Glutamatergic neuron (in vitro differentiated cells): Measurements from ENCODE around the gene CHST7. TPM values are rescaled to one million over a fixed set of nuclear protein-coding genes. Genes with fewer than 3 reads are reported as not detected.

ENCODE experiments used
- DNase-seq: peaks from one replicate; pipeline ENCODE4 v3.0.0; 2022
- H3K27ac Mint-ChIP-seq: one replicate; pipeline ENCODE4 v1.8.0; 2020; ENCODE audit warnings: mild to moderate bottlenecking, mixed read lengths, inconsistent platforms; ENCODE audit not compliant: unreplicated experiment
- H3K27me3 Mint-ChIP-seq: one replicate; pipeline ENCODE4 v1.8.0; 2020; ENCODE audit warnings: mild to moderate bottlenecking, moderate library complexity, mixed read lengths, inconsistent platforms; ENCODE audit not compliant: unreplicated experiment
- H3K36me3 Mint-ChIP-seq: one replicate; pipeline ENCODE4 v1.8.0; 2020; ENCODE audit warnings: mild to moderate bottlenecking, mixed read lengths, inconsistent platforms; ENCODE audit not compliant: unreplicated experiment
- H3K4me1 Mint-ChIP-seq: one replicate; pipeline ENCODE4 v1.8.0; 2020; ENCODE audit warnings: mild to moderate bottlenecking, low read depth, mixed read lengths, inconsistent platforms; ENCODE audit not compliant: unreplicated experiment
- H3K4me3 Mint-ChIP-seq: one replicate; pipeline ENCODE4 v1.8.0; 2020; ENCODE audit warnings: mild to moderate bottlenecking, mixed read lengths, inconsistent platforms; ENCODE audit not compliant: unreplicated experiment
- H3K9me3 Mint-ChIP-seq: one replicate; pipeline ENCODE4 v1.8.0; 2020; ENCODE audit warnings: mild to moderate bottlenecking, moderate library complexity, mixed read lengths, inconsistent platforms; ENCODE audit not compliant: unreplicated experiment
- total RNA-seq: library from RNA; stranded (reverse); fragmentation: NEBNext Ultra II Directional; extraction: Animal tissue kit (Norgen Biotek cat#: 25700); gene quantifications from one replicate; pipeline ENCODE4 v1.2.1, GENCODE V29; 2021; ENCODE audit not compliant: unreplicated experiment
- TF ChIP-seq, protein P1 (sequence below): fragments of 200-600 bp; sonication (generic); IDR thresholded peaks from one replicate; pipeline ENCODE4 v1.5.0; 2021; ENCODE audit not compliant: partially characterized antibody, unreplicated experiment

The CHST7 gene
- total RNA-seq, 1 donor from 2014 or later: 1.7 TPM

DNA sequence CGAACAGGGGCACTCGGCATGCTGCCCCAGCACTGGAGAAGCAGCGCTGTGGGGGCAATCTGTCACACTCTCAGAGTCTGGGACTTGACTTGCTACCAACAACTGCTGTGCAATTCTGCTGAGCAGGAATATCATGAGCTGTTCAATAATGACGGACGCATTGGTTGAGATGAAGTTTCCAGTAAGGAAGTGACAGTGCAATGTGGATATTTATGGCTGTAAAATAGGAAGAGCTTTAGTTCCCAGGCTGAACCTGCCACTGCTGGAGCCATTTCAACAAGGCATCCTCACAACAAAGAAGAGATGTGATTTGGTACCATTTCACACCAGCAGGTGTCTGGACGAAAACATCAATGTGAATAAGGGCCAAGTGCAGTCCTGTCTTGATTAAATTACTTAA is 24.2 kb downstream of the CHST7 start:
- DNase-seq: no peak
- Mint-ChIP-seq H3K4me1 (no peaks in the 10 kb centered on the region), H3K4me3 (no peak overlapping the region), H3K27ac (no peak overlapping the region), H3K9me3 (no peaks in the 10 kb centered on the region), H3K27me3 (no peaks in the 10 kb centered on the region), H3K36me3 (no peaks in the 10 kb centered on the region)
- TF ChIP-seq, protein P1, sequence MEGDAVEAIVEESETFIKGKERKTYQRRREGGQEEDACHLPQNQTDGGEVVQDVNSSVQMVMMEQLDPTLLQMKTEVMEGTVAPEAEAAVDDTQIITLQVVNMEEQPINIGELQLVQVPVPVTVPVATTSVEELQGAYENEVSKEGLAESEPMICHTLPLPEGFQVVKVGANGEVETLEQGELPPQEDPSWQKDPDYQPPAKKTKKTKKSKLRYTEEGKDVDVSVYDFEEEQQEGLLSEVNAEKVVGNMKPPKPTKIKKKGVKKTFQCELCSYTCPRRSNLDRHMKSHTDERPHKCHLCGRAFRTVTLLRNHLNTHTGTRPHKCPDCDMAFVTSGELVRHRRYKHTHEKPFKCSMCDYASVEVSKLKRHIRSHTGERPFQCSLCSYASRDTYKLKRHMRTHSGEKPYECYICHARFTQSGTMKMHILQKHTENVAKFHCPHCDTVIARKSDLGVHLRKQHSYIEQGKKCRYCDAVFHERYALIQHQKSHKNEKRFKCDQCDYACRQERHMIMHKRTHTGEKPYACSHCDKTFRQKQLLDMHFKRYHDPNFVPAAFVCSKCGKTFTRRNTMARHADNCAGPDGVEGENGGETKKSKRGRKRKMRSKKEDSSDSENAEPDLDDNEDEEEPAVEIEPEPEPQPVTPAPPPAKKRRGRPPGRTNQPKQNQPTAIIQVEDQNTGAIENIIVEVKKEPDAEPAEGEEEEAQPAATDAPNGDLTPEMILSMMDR: no peak

DNA sequence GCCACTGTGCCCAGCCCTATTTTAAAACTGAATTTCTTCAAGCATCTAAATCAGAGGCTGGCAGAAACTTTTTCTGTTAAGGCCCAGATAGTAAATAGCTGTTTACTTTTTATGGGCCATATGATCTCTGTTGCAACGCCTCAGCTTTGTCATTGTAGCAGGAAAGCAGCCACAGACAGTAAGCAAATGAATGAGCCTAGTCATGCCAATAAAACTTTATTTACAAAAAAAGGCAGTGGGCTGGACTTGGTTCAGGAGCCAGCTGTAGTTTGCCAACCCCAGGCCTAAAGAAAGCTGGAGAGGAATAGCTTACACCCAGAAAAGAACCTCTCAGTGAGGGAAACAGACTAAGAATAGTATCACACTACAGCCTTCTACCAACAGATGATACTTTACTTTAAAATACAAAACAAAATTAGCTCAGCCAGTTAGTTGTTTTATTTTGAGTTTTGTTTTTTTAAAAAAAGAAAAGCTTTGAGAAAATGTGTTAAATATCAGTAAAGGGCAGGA is 25.5 kb downstream of the CHST7 start:
- no peak overlapping the region for H3K27ac Mint-ChIP-seq
- H3K9me3 Mint-ChIP-seq: no peaks in the 10 kb centered on the region
- no peaks in the 10 kb centered on the region for H3K36me3 Mint-ChIP-seq
- H3K4me3 Mint-ChIP-seq: no peak overlapping the region
- TF ChIP-seq, protein P1: no peak
- no peak for DNase-seq
- H3K27me3 Mint-ChIP-seq: no peaks in the 10 kb centered on the region
- H3K4me1 Mint-ChIP-seq: no peaks in the 10 kb centered on the region

DNA sequence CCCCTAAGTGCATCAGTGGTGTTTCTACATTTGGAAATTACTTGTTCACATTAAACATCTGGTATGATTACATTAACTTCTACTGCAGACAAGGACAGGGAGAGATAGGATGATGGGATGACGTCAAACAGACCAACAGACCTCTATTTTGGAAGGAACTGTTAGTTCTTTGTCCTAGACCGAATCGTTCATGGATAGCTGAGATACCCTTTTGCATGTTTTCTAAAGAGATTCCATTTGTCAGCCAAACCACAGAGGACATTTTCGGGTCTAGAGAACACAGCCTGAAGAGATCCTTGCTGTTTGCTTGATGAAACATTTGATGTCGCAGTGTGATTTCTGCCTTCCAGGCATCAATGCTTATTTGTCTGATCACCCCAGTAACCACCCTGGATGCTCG is 27.7 kb downstream of the CHST7 start:
- no peaks in the 10 kb centered on the region for H3K27me3 Mint-ChIP-seq
- H3K36me3 Mint-ChIP-seq: no peaks in the 10 kb centered on the region
- H3K4me3 Mint-ChIP-seq: no peak overlapping the region
- DNase-seq: no peak
- TF ChIP-seq, protein P1: no peak
- no peaks in the 10 kb centered on the region for H3K4me1 Mint-ChIP-seq
- no peaks in the 10 kb centered on the region for H3K9me3 Mint-ChIP-seq
- H3K27ac Mint-ChIP-seq: no peak overlapping the region

DNA sequence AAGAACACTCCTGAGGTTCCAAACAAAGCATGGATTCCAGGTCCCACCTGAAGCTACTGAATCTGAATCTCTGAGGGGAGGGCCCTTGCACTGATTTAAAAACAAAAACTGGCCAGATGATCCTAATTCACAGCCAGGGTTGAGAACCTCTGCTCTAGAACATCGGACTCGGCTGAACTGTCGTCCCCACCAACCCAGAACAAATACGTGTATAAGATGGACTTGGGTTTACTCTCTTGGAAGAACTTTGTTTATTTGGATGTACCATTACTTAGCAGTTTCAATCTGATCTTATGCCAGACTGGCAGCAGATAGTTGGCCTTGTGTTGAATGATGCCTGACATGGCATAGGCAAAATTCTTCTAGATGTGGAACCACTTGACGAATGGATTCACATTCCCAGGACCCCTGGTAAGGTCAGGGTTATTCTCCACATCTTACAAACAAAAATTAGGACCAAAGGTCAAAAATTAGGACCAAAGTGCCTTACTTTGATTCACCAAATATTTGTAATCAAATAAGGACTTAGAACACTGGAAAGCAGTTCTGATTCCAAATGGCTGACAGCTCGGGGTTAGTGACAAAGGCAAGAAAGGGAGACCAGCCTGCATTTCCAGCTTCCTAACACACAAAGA is 29.0 kb downstream of the CHST7 start:
- H3K9me3 Mint-ChIP-seq: no peaks in the 10 kb centered on the region
- DNase-seq: no peak
- no peak overlapping the region for H3K4me3 Mint-ChIP-seq
- H3K36me3 Mint-ChIP-seq: no peaks in the 10 kb centered on the region
- TF ChIP-seq, protein P1: no peak
- H3K4me1 Mint-ChIP-seq: no peaks in the 10 kb centered on the region
- no peaks in the 10 kb centered on the region for H3K27me3 Mint-ChIP-seq
- no peak overlapping the region for H3K27ac Mint-ChIP-seq

DNA sequence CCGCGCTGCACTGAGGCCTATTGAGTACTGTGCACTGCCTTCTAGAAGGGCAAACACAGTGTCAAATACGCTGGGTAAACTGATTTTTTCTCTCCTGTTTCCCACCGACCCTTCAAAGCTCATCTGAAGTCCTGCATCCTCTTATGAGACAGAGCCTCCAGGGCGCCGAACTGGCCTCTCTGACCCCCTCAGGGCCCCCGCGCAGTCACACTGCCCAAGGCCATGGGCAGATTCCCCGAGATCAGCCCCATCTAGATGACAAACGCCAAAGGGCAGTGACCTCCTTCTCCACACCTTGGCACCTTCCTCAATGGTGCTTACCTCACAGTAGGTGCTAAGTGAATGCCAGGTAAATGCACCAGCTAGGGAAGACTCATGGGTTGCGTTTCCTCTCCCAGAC is 34.4 kb downstream of the CHST7 start:
- Mint-ChIP-seq H3K36me3 (no peaks in the 10 kb centered on the region), H3K4me3 (no peak overlapping the region), H3K9me3 (no peaks in the 10 kb centered on the region), H3K27ac (no peak overlapping the region), H3K27me3 (no peaks in the 10 kb centered on the region), H3K4me1 (no peaks in the 10 kb centered on the region)
- TF ChIP-seq, protein P1: no peak
- no peak for DNase-seq
